HS-27A (cell line): ENCODE data around the gene DEGS2.

Experiments
- DNase-seq: peaks from one replicate; pipeline ENCODE4 v3.0.0-alpha.2; 2012; ENCODE audit warnings: low read depth, missing footprints

DEGS2 gene

GRCh38 chr14:100148837-100149731 is 10.4 kb downstream of the DEGS2 start:
- DNase-seq, result no peak

- no peak for DNase-seq
These were observed 11.6 kb downstream of the DEGS2 start for GRCh38 chr14:100147691-100148464.

GRCh38 chr14:100147181-100147631 is 12.2 kb downstream of the DEGS2 start:
- DNase-seq, result no peak

- no peak for DNase-seq
These were observed 12.8 kb downstream of the DEGS2 start for GRCh38 chr14:100146531-100147091.

GRCh38 chr14:100145682-100146464 is 13.6 kb downstream of the DEGS2 start:
- no peak for DNase-seq

- DNase-seq, result no peak
These were observed 14.3 kb downstream of the DEGS2 start for GRCh38 chr14:100144996-100145646.

- DNase-seq, result no peak
These were observed 14.8 kb downstream of the DEGS2 start for GRCh38 chr14:100144645-100144995.

- no peak for DNase-seq
These were observed 15.5 kb downstream of the DEGS2 start for GRCh38 chr14:100143934-100144333.

GRCh38 chr14:100143523-100143922 is 15.9 kb downstream of the DEGS2 start:
- DNase-seq, result no peak

GRCh38 chr14:100142073-100143040 is 17.1 kb downstream of the DEGS2 start:
- no peak for DNase-seq

GRCh38 chr14:100141098-100141497 is 18.3 kb downstream of the DEGS2 start:
- no peak for DNase-seq

GRCh38 chr14:100140452-100141078 is 18.9 kb downstream of the DEGS2 start:
- DNase-seq, result no peak

GRCh38 chr14:100138955-100139354 is 20.5 kb downstream of the DEGS2 start:
- no peak for DNase-seq

- no peak for DNase-seq
These were observed 21.2 kb downstream of the DEGS2 start for GRCh38 chr14:100138082-100138787.

GRCh38 chr14:100137173-100137572 is 22.3 kb downstream of the DEGS2 start:
- DNase-seq, result no peak

GRCh38 chr14:100135784-100136183 is 23.7 kb downstream of the DEGS2 start:
- DNase-seq, result no peak

- DNase-seq, result no peak
These were observed 24.4 kb downstream of the DEGS2 start for GRCh38 chr14:100135073-100135472.

GRCh38 chr14:100134586-100134985 is 24.9 kb downstream of the DEGS2 start:
- no peak for DNase-seq

GRCh38 chr14:100132903-100133510 is 26.4 kb downstream of the DEGS2 start:
- DNase-seq, result no peak
